GM23338 (cell line): ENCODE data around the gene IL31. TPM values are rescaled to one million over a fixed set of nuclear protein-coding genes. Genes with fewer than 3 reads are reported as not detected.
A peak's percentile ranks its signal among the peaks of the same experiment; 100 is the strongest.

ENCODE experiments used
- ATAC-seq: fragments of 200-7000 bp; cut with Tn5 transposase; 3 replicates; pipeline ENCODE4 v1.9.1; 2020
- DNase-seq: peaks from one replicate; pipeline ENCODE4 v3.0.0-alpha.2; 2015; ENCODE audit warnings: low spot score
- H2AFZ ChIP-seq: fragments of 200-600 bp; sonication (generic); 2 replicates; pipeline ENCODE4 v1.8.0; 2016; ENCODE audit warnings: antibody characterized with exemption, mild to moderate bottlenecking, moderate library complexity
- H3F3A ChIP-seq: fragments of 200-600 bp; sonication (generic); replicated peaks from 2 replicates; pipeline ENCODE4 v1.8.0; 2017; ENCODE audit warnings: antibody characterized with exemption, mixed run types, low read depth
- H3K27ac ChIP-seq: fragments of 200-600 bp; sonication (generic); 2 replicates; pipeline ENCODE4 v1.6.1; 2016; ENCODE audit warnings: low read depth
- H3K27me3 ChIP-seq: fragments of 200-600 bp; sonication (generic); 2 replicates; pipeline ENCODE4 v1.8.0; 2016; ENCODE audit warnings: mild to moderate bottlenecking, mixed run types, moderate library complexity; ENCODE audit not compliant: insufficient read depth
- H3K36me3 ChIP-seq: fragments of 200-600 bp; sonication (generic); 2 replicates; pipeline ENCODE4 v1.8.0; 2016; ENCODE audit warnings: mild to moderate bottlenecking; ENCODE audit not compliant: insufficient read depth
- H3K4me1 ChIP-seq: fragments of 200-600 bp; sonication (generic); 2 replicates; pipeline ENCODE4 v1.8.0; 2016; ENCODE audit warnings: mild to moderate bottlenecking, moderate library complexity; ENCODE audit not compliant: insufficient read depth
- H3K4me2 ChIP-seq: fragments of 200-600 bp; sonication (generic); 2 replicates; pipeline ENCODE4 v1.7.1; 2017; ENCODE audit warnings: mixed run types
- H3K4me3 ChIP-seq: fragments of 200-600 bp; sonication (generic); 2 replicates; pipeline ENCODE4 v1.6.1; 2016; ENCODE audit warnings: mixed run types
- H3K79me2 ChIP-seq: fragments of 200-600 bp; sonication (generic); replicated peaks from 2 replicates; pipeline ENCODE4 v1.8.0; 2017; ENCODE audit warnings: mild to moderate bottlenecking; ENCODE audit not compliant: insufficient read depth
- H3K9me2 ChIP-seq: fragments of 200-600 bp; sonication (generic); 2 replicates; pipeline ENCODE4 v1.8.0; 2017; ENCODE audit not compliant: insufficient read depth
- H4K20me1 ChIP-seq: fragments of 200-600 bp; sonication (generic); replicated peaks from 2 replicates; pipeline ENCODE4 v1.8.0; 2017; ENCODE audit warnings: mild to moderate bottlenecking; ENCODE audit not compliant: insufficient read depth
- H3K27ac Mint-ChIP-seq: 2 replicates; pipeline ENCODE4 v1.8.0; 2020; ENCODE audit warnings: inconsistent platforms, mild to moderate bottlenecking, moderate library complexity, mixed read lengths
- H3K27me3 Mint-ChIP-seq: 3 replicates; pipeline ENCODE4 v1.8.0; 2022; ENCODE audit warnings: low read depth, mild to moderate bottlenecking, moderate library complexity, mixed read lengths, inconsistent platforms; ENCODE audit not compliant: insufficient read depth, poor library complexity
- H3K36me3 Mint-ChIP-seq: 3 replicates; pipeline ENCODE4 v1.8.0; 2021; ENCODE audit warnings: low read depth, mild to moderate bottlenecking, inconsistent platforms, moderate library complexity, mixed read lengths
- H3K4me1 Mint-ChIP-seq: 3 replicates; pipeline ENCODE4 v1.8.0; 2020; ENCODE audit warnings: mild to moderate bottlenecking, inconsistent platforms, mixed read lengths
- H3K4me3 Mint-ChIP-seq: 3 replicates; pipeline ENCODE4 v1.8.0; 2021; ENCODE audit warnings: moderate library complexity, mild to moderate bottlenecking, inconsistent platforms, mixed read lengths
- H3K9me3 Mint-ChIP-seq: 3 replicates; pipeline ENCODE4 v1.8.0; 2020; ENCODE audit warnings: moderate library complexity, mild to moderate bottlenecking, inconsistent platforms, mixed read lengths
- ETS1 ChIP-seq: IDR thresholded peaks from 2 replicates; pipeline ENCODE4 v1.6.1; 2016; ENCODE audit warnings: antibody characterized with exemption
- EZH2 ChIP-seq: fragments of 200-600 bp; sonication (generic); IDR thresholded peaks from one replicate; pipeline ENCODE4 v1.8.0; 2017; ENCODE audit warnings: antibody characterized with exemption, mild to moderate bottlenecking, low read depth; ENCODE audit not compliant: unreplicated experiment
- POLR2AphosphoS5 ChIP-seq: IDR thresholded peaks from 2 replicates; pipeline ENCODE4 v1.6.1; 2016; ENCODE audit warnings: antibody characterized with exemption, low read depth
- REST ChIP-seq: IDR thresholded peaks from one replicate; pipeline ENCODE4 v1.6.1; 2018; ENCODE audit warnings: antibody characterized with exemption; ENCODE audit not compliant: unreplicated experiment
- STAT1 ChIP-seq: IDR thresholded peaks from one replicate; pipeline ENCODE4 v1.6.1; 2016; ENCODE audit warnings: antibody characterized with exemption; ENCODE audit not compliant: unreplicated experiment
- ZNF331 ChIP-seq: fragments of 250-450 bp; sonication (Bioruptor Pico); IDR thresholded peaks from 2 replicates; pipeline ENCODE4 v1.5.0; 2020; ENCODE audit warnings: low read depth, mild to moderate bottlenecking, moderate library complexity
- ZNF462 ChIP-seq: fragments of 250-450 bp; sonication (Bioruptor Pico); IDR thresholded peaks from 2 replicates; pipeline ENCODE4 v1.5.0; 2020; ENCODE audit warnings: mild to moderate bottlenecking, moderate library complexity
- polyA plus RNA-seq: library from polyadenylated mRNA; unstranded; fragments of >200 nt; fragmentation: Nextera tagmentation; extraction: Ambion mirVana; gene quantifications from 2 replicates; pipeline ENCODE4 v1.2.1, GENCODE V29; 2016
- total RNA-seq: library from RNA; depleted of rRNA; stranded (reverse); fragments of >200 nt; shearing (Covaris generic); gene quantifications from 2 replicates; pipeline ENCODE4 v1.2.3, GENCODE V29; 2014

IL31 gene
- total and polyA plus RNA-seq, 2 experiments from 2014 or later, result not detected

GRCh38 chr12:122184517-122184916 is 10.5 kb upstream of the IL31 start:
- no peaks in the 10 kb centered on the region for H3K36me3 Mint-ChIP-seq
- no peak for ATAC-seq
- no peak overlapping the region for H3K4me3 ChIP-seq
- peaks cover 24% of the 10 kb centered on the region for H3K27me3 Mint-ChIP-seq
- H3K27ac ChIP-seq, result no peak overlapping the region
- no peaks in the 10 kb centered on the region for H3K79me2 ChIP-seq
- no peaks in the 10 kb centered on the region for H4K20me1 ChIP-seq
- no peaks in the 10 kb centered on the region for H3K4me1 ChIP-seq
- no peaks in the 10 kb centered on the region for H3K36me3 ChIP-seq
- TF ChIP-seq ZNF331 (no peak), EZH2 (no peak), REST (no peak)
- peak overlapping the region; percentile 72 for H3K4me3 Mint-ChIP-seq
- no peaks in the 10 kb centered on the region for H3K9me2 ChIP-seq
- H3K9me3 Mint-ChIP-seq, result no peaks in the 10 kb centered on the region
- peaks cover 6% of the 10 kb centered on the region; the same call in 2 of the 3 replicates for H3K4me1 Mint-ChIP-seq
- no peak overlapping the region for H3K4me2 ChIP-seq
- peaks cover 16% of the 10 kb centered on the region for H3K27me3 ChIP-seq
- no peak overlapping the region; the same call in 1 of the 2 replicates for H2AFZ ChIP-seq
- no peak for DNase-seq
- no peak overlapping the region for H3K27ac Mint-ChIP-seq
- no peaks in the 10 kb centered on the region for H3F3A ChIP-seq

- H4K20me1 ChIP-seq, result no peaks in the 10 kb centered on the region
- no peaks in the 10 kb centered on the region for H3K79me2 ChIP-seq
- no peaks in the 10 kb centered on the region for H3F3A ChIP-seq
- H2AFZ ChIP-seq, result peak overlapping the region; percentile 99
- H3K4me1 ChIP-seq, result no peaks in the 10 kb centered on the region
- H3K4me3 ChIP-seq, result peak overlapping the region; percentile 68
- peak overlapping the region; percentile 72 for H3K4me3 Mint-ChIP-seq
- peaks cover 16% of the 10 kb centered on the region for H3K27me3 ChIP-seq
- peaks cover 24% of the 10 kb centered on the region for H3K27me3 Mint-ChIP-seq
- H3K9me2 ChIP-seq, result no peaks in the 10 kb centered on the region
- H3K4me1 Mint-ChIP-seq, result peaks cover 6% of the 10 kb centered on the region; the same call in 2 of the 3 replicates
- H3K36me3 Mint-ChIP-seq, result no peaks in the 10 kb centered on the region
- DNase-seq, result peak; percentile 34
- no peaks in the 10 kb centered on the region for H3K36me3 ChIP-seq
- H3K4me2 ChIP-seq, result peak overlapping the region; percentile 83
- ATAC-seq, result peak; percentile 32
- H3K27ac ChIP-seq, result no peak overlapping the region
- H3K9me3 Mint-ChIP-seq, result no peaks in the 10 kb centered on the region
- H3K27ac Mint-ChIP-seq, result no peak overlapping the region
- no peak for TF ChIP-seq POLR2AphosphoS5
- TF ChIP-seq ETS1, result no peak
- TF ChIP-seq REST, result no peak
- no peak for TF ChIP-seq STAT1
- TF ChIP-seq ZNF462 (CRISPR knock-in tag), result no peak
These were observed 9.5 kb upstream of the IL31 start for GRCh38 chr12:122183588-122183940.
